DMS114 treated with DMSO at 0.1 percent for 48 hours (cell line): ENCODE data around the gene SLC22A8.
"Not testable (repeated sequence)": the region's sequence is repeated elsewhere in the genome, so short reads cannot be mapped to it uniquely, and the experiment has no call there.

Experiments used
- DNase-seq: peaks from one replicate; lab custom pipeline; 2025; ENCODE audit not compliant: unreplicated experiment; lab: John Stamatoyannopoulos, UW

Gene SLC22A8

GRCh38 chr11:63015521-63016215 lies at the start of gene SLC22A8:
Gene SLC22A8 (minus strand): TSS chr11:63015841. CDS start chr11:63014958, 883 bp downstream.
- no peak for DNase-seq

GRCh38 chr11:63046203-63046602 lies 30.6 kb upstream of the SLC22A8 start:
- not testable (repeated sequence) for DNase-seq

GRCh38 chr11:63042596-63042995 lies 27.0 kb upstream of the SLC22A8 start:
- no peak for DNase-seq

- no peak for DNase-seq
Measured at GRCh38 chr11:63032457-63032856, 16.8 kb upstream of the SLC22A8 start.

- DNase-seq: peak; percentile 71
Measured at GRCh38 chr11:63023841-63024648, 8.4 kb upstream of the SLC22A8 start.

- no peak for DNase-seq
Measured at GRCh38 chr11:63023222-63023814, 7.7 kb upstream of the SLC22A8 start.

- DNase-seq: no peak
Measured at GRCh38 chr11:63022441-63022840, 6.8 kb upstream of the SLC22A8 start.

GRCh38 chr11:63020671-63021291 lies 5.1 kb upstream of the SLC22A8 start:
- DNase-seq: no peak

- no peak for DNase-seq
Measured at GRCh38 chr11:63019506-63019905, 3.9 kb upstream of the SLC22A8 start.

GRCh38 chr11:63017306-63017974 lies 1.8 kb upstream of the SLC22A8 start:
- DNase-seq: no peak

GRCh38 chr11:63014408-63015055 lies 1.1 kb downstream of the SLC22A8 start:
- DNase-seq: no peak

GRCh38 chr11:63012839-63013238 lies 2.8 kb downstream of the SLC22A8 start:
- no peak for DNase-seq

GRCh38 chr11:63012430-63012829 lies 3.2 kb downstream of the SLC22A8 start:
- DNase-seq: no peak

GRCh38 chr11:63010934-63011439 lies 4.7 kb downstream of the SLC22A8 start:
- DNase-seq: no peak

- no peak for DNase-seq
Measured at GRCh38 chr11:63007920-63008319, 7.7 kb downstream of the SLC22A8 start.

GRCh38 chr11:63001456-63001855 lies 14.2 kb downstream of the SLC22A8 start:
- DNase-seq: no peak

- no peak for DNase-seq
Measured at GRCh38 chr11:62999649-63000048, 16.0 kb downstream of the SLC22A8 start.

- DNase-seq: no peak
Measured at GRCh38 chr11:62999156-62999555, 16.5 kb downstream of the SLC22A8 start.

GRCh38 chr11:62996271-62996670 lies 19.4 kb downstream of the SLC22A8 start:
- DNase-seq: no peak

GRCh38 chr11:62994775-62995174 lies 20.9 kb downstream of the SLC22A8 start:
- DNase-seq: no peak
